ENCODE measurements around the gene FAM83D.

GRCh38 chr20:38937978-38938473 lies 11.8 kb downstream of the FAM83D start:
- TF ChIP-seq CTCF (IDR thresholded peaks at IDR 0.05) (no peak), POLR2A (IDR thresholded peaks at IDR 0.05) (no peak)

All from heart left ventricle (tissue), 13 donors.